Stomach (tissue), 9 donors: ENCODE measurements around the gene MAST4. TPM values are rescaled to one million over a fixed set of nuclear protein-coding genes. Genes with fewer than 3 reads are reported as not detected.
"Not testable (repeated sequence)": the region's sequence is repeated elsewhere in the genome, so short reads cannot be mapped to it uniquely, and the experiment has no call there.

Experiments
- DNase-seq, 2 donors: peaks; one replicate each; pipeline versions ENCODE4 v3.0.0 to v3.0.0-alpha.2; 2013 to 2019
- H3K27ac ChIP-seq, 5 donors: fragments of 200-600 bp in 4 of 5; sonication (generic) in 4 of 5; one replicate each; pipeline ENCODE4 v1.5.1; 2013 to 2019; ENCODE audit warnings: mild to moderate bottlenecking in 1 of 5, moderate library complexity in 1 of 5
- H3K27me3 ChIP-seq, 3 donors: fragments of 200-600 bp; sonication (generic); one replicate each; pipeline ENCODE4 v1.5.1; 2017 to 2019; ENCODE audit warnings: mixed run types in 1 of 3
- H3K36me3 ChIP-seq, 4 donors: fragments of 200-600 bp; sonication (generic); 1 replicate in 3 of 4; 2 replicates in 1 of 4; pipeline ENCODE4 v1.5.1; 2016 to 2019
- H3K4me1 ChIP-seq, 4 donors: fragments of 200-600 bp; sonication (generic); one replicate each; pipeline ENCODE4 v1.5.1; 2016 to 2019
- H3K4me3 ChIP-seq, 4 donors: fragments of 200-600 bp; sonication (generic) in 3 of 4; one replicate each; pipeline ENCODE4 v1.5.1; 2016 to 2019; ENCODE audit warnings: mild to moderate bottlenecking in 1 of 4
- H3K9me3 ChIP-seq, 4 donors: fragments of 200-600 bp; sonication (generic); one replicate each; pipeline ENCODE4 v1.5.1; 2016 to 2019
- CTCF ChIP-seq, 7 experiments: fragments of 450-650 bp in 4 of 7; fragments of 200-600 bp in 3 of 7; sonication (generic) in 3 of 7; IDR thresholded peaks; one replicate each; pipeline ENCODE4 v1.5.1; 2016 to 2019; ENCODE audit warnings: antibody characterized with exemption in 7 of 7, control low read depth in 2 of 7, mild to moderate bottlenecking in 1 of 7
- EP300 ChIP-seq: sonication (generic); formaldehyde crosslinking; IDR thresholded peaks from one replicate; pipeline ENCODE4 v1.6.1; 2017; ENCODE audit warnings: antibody characterized with exemption
- POLR2A ChIP-seq, 4 donors: fragments of 450-650 bp; IDR thresholded peaks; one replicate each; pipeline ENCODE4 v1.6.1; 2016; ENCODE audit warnings: antibody characterized with exemption in 4 of 4, control low read depth in 2 of 4, mild to moderate bottlenecking in 1 of 4, moderate library complexity in 1 of 4
- POLR2AphosphoS5 ChIP-seq, 3 donors: sonication (generic); formaldehyde crosslinking; IDR thresholded peaks; one replicate each; pipeline ENCODE4 v1.6.1; 2016; ENCODE audit warnings: antibody characterized with exemption in 3 of 3
- WGBS, 5 donors: extraction: QIAGEN DNeasy Blood & Tissue Kit in 3 of 5; methylation state at CpG; one replicate each; pipeline versions ENCODE4 v1.1.5 to v1.1.7; 2013 to 2018; 5-methylcytosine and 5-hydroxymethylcytosine counted together
- intact Hi-C: fragments of 100-400 bp; cut with DNase I; formaldehyde crosslinking; loops from one replicate; pipeline ENCODE4 v1.15.1; 2023; ENCODE audit warnings: low total_unique reads
- polyA plus RNA-seq, 3 donors: library from polyadenylated mRNA; stranded (reverse); fragments of 200-250 nt; gene quantifications; one replicate each; pipeline ENCODE4 v1.2.3, GENCODE V29; 2013
- total RNA-seq, 5 donors: library from RNA; depleted of rRNA; stranded (reverse); fragments of >200 nt; gene quantifications; one replicate each; pipeline versions ENCODE4 v1.1.0 to v1.2.3, GENCODE V29; 2014 to 2016
- donor health status: healthy with polysubstance abuse.
- donor health status: Bipolar disorder and iron deficiency.
- donor health status: healthy.

Gene MAST4
- total and polyA plus RNA-seq, 8 donors: 1.5 to 52.5 (median 32.1) TPM

- H3K27me3 ChIP-seq: no peaks in the 10 kb centered on the region
- H3K36me3 ChIP-seq: no peaks in the 10 kb centered on the region
- intact Hi-C loops: no loop called here
- no peaks in the 10 kb centered on the region for H3K4me1 ChIP-seq
- H3K4me3 ChIP-seq: no peak overlapping the region
- H3K27ac ChIP-seq: peak overlapping the region in 1 of 5 donors; percentile 46
- TF ChIP-seq CTCF (IDR thresholded peaks at IDR 0.05) (no peak), POLR2AphosphoS5 (IDR thresholded peaks at IDR 0.05) (no peak), POLR2A (IDR thresholded peaks at IDR 0.05) (no peak), EP300 (no peak)
- 58 to 68% (median 64%) methylated on average over 5 of the region's 5 CpGs for WGBS, 5 donors
- H3K9me3 ChIP-seq: no peaks in the 10 kb centered on the region
- peak in 1 of 2 donors; percentile 25 for DNase-seq
Observed at GRCh38 chr5:66689522-66690220, 93.5 kb downstream of the MAST4 start.

GRCh38 chr5:66694036-66694435, 97.8 kb downstream of the MAST4 start:
- peak overlapping the region in 1 of 5 donors; percentile 4 for H3K27ac ChIP-seq
- no peak for DNase-seq
- intact Hi-C loops: no loop called here
- TF ChIP-seq EP300 (no peak), POLR2AphosphoS5 (IDR thresholded peaks at IDR 0.05) (no peak), CTCF (IDR thresholded peaks at IDR 0.05) (no peak), POLR2A (IDR thresholded peaks at IDR 0.05) (no peak)
- H3K9me3 ChIP-seq: no peaks in the 10 kb centered on the region
- no peaks in the 10 kb centered on the region for H3K27me3 ChIP-seq
- H3K4me3 ChIP-seq: no peak overlapping the region
- WGBS, 5 donors: 90 to 98% (median 94%) methylated on average over 3 of the region's 3 CpGs
- H3K4me1 ChIP-seq: no peaks in the 10 kb centered on the region
- no peaks in the 10 kb centered on the region for H3K36me3 ChIP-seq

- H3K27ac ChIP-seq, DNase-seq, H3K4me3 ChIP-seq, H3K27me3 ChIP-seq, H3K4me1 ChIP-seq, H3K36me3 ChIP-seq, H3K9me3 ChIP-seq, intact Hi-C loops: not testable (repeated sequence)
- 91 to 96% (median 94%) methylated on average over 2 of the region's 2 CpGs for WGBS, 5 donors
Observed at GRCh38 chr5:66695840-66696239, 99.6 kb downstream of the MAST4 start.

GRCh38 chr5:66697796-66698564, 101.8 kb downstream of the MAST4 start:
- WGBS, 5 donors: 60 to 81% (median 77%) methylated on average over 6 of the region's 6 CpGs
- no peaks in the 10 kb centered on the region for H3K27me3 ChIP-seq
- intact Hi-C loops: no loop called here

More at GRCh38 chr5:66697796-66698564, 101.8 kb downstream of the MAST4 start:
- Histone ChIP-seq H3K36me3 (no peaks in the 10 kb centered on the region), H3K9me3 (no peaks in the 10 kb centered on the region), H3K4me3 (no peak overlapping the region), H3K4me1 (no peaks in the 10 kb centered on the region), H3K27ac (no peak overlapping the region)
- TF ChIP-seq POLR2AphosphoS5 (IDR thresholded peaks at IDR 0.05): no peak
- no peak for TF ChIP-seq CTCF (IDR thresholded peaks at IDR 0.05)
- TF ChIP-seq EP300: no peak
- TF ChIP-seq POLR2A (IDR thresholded peaks at IDR 0.05): no peak
- DNase-seq: peak in 1 of 2 donors; percentile 24
